Ureter (tissue), 1 donor: ENCODE results near the gene GRM4. TPM values are rescaled to one million over a fixed set of nuclear protein-coding genes. Genes with fewer than 3 reads are reported as not detected.

Source experiments
- DNase-seq: peaks from one replicate; pipeline ENCODE4 v3.0.0-alpha.2; 2020; ENCODE audit warnings: low spot score
- total RNA-seq: library from RNA; stranded (reverse); gene quantifications from one replicate; pipeline ENCODE4 v1.2.4, GENCODE V29; 2023
- donor health status: DM: yes; HTN: yes; CAD: no.

The GRM4 gene
- total RNA-seq, 1 donor from 2014 or later = 0.21 TPM

DNA sequence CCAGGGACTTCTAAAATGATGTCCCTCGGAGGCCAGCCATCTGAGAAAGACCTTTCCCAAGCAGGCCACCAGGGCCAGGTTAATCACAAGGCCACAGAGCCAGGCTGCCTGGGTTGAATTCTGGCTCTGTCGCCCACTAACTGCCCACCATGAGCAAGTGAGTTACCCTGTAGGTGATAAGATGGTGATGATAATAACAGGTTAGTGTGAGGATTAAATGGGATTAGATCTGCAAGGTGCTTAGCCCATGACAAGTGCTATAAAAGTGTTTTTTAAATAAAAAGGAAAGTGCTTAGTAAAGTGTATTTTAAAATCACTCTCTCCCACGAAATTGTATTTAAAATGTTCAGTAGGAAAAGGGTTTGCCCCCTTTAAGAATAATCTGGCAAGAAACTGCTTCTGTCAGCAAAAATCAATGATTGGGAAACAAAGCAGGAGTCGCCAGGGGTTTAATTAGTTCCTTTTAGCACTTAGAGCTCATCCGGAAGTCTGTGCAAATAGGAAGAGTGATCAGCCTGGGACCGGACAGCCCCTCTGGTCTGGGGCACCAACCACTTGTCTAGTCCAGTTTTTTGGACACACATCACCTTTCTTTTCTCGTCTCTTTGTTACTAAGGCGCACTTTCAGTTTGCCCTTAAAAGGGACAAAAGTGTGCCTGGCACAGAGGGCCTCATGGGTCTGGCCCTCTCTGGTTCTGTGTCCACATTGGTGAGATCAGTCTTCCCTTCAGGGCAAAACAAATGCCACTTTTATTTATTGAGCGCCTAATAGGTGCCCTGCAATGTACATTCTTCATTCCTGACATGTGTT, 150.4 kb downstream of the GRM4 start:
- DNase-seq = no peak

DNA sequence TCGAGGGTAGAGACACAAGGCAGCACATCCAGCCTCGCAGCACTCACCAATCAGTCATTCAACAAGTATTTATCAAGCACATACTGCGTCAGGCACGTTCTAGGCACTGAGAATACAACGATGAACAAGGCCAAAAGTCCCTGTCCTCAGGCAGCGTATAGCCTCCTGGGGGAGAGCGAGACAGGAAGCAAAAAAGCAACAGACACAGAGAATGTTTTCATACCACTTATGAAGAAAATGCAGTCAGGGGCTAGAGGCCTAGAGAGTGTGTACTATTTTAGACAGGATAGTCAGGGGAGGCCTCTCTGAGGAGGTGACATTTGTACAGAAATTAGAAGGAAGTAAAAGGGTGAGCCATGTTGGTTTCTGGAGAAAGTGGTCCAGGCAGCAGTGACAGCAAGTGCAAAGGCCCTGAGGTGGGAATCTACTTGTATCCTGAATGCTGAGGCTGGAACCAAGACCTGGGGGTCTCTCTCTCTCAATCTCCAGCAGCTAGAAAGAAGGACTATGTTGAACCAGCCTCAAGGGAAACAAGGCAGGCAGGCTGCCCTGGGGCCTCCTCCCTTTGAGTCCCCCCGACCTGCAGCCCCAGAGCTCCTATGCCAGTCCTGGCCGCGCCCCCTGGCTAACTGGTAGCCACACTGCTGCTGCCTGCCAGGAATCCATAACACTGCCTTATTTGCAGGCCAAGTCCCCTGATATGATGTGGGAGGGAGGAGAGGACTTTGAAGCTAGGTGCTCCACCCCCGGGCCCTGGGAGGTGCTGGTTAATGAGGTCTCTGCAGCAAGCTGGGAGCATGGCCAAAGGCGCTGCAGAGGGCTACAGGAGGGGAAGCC, 151.2 kb downstream of the GRM4 start:
- DNase-seq = no peak

DNA sequence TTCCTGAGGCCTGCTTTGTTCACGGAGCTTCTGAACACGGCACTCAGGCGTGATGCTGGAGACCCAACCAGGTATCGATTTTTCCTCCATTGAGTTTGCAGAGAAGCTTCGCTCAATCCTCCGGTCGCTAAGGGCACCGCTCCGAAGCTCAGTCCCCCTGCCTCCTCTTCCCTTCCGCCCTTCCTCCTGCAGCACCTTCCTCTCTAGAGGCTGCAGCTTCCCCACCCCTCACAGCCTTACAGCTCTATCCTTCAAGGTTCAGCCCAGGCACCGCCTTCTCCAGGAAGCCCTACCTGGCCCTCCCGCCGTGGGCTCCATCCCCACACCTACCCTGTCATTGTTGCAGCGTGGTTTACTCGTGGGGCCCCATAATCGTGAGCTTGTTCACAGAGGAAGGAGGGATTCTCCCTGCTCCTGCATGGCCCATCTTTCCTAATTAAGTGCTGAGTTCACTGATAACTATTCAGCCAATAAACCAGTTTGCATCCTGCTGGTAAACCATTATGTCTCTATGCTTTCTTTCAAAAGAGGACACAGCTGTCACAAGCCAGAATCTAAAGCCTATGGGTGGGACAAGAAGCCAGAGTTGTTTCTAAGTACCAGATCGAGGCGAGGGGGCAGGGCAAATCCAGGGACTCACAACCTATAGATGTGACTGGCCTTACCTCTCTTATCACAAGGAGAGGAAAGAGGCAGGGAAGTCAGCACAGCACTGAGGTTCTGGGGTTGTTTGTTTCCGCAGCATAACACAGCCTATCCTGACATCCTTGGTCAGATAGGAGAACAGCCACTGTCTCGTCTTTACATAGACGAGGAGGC, 152.0 kb downstream of the GRM4 start:
- no peak for DNase-seq

DNA sequence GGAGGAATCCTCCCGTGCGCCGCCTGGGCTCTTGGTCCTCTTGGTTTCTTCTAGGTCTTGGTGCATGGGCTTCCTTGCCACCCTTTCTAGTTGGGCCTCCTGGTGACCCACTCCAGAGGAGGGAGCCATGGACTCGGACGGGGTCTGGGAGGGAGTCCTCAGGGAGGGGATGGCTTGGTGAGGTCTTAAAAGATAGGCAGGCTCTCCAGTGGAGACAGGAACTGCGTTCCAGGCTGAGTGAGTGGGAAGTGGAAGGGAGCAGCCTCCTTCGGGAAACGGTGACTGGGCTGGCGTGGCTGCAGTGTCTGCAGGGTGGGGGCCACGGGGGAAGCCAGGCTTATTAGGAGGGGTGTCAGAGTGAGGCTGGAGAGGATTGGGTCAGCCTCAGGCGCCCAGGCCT, 152.8 kb downstream of the GRM4 start:
- DNase-seq = no peak

DNA sequence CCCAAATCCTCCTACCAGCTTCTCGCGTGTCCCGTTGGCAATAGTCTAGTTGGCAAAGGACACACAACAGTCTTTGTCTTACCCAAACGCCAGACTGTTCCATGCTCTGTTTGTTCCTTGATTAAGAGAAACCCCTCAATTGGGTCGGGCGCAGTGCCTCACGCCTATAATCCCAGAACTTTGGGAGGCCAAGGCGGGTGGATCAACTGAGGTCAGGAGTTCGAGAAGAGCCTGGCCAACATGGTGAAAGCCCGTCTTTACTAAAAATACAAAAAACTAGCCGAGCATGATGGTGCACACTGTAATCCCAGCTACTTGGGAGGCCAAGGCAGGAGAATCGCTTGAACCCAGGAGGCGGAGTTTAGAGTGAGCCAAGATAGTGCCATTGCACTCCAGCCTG, 153.7 kb downstream of the GRM4 start:
- DNase-seq = no peak

DNA sequence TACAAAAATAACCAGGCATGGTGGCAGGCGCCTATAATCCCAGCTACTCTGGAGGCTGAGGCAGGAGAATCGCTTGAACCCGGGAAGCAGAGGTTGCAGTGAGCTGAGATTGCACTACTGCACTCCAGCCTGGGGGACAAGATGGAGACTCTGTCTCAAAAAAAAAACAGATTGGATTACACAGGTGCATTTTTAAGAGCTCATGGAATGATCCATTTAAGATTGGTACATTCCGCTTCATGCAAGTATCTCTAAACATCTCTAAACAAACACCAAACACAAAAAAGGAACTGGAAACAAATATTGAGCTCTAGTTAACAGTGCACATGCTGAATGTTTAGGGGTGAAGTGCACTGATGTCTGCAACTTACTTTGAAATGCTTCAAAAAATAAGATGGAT, 154.3 kb downstream of the GRM4 start:
- DNase-seq = no peak

DNA sequence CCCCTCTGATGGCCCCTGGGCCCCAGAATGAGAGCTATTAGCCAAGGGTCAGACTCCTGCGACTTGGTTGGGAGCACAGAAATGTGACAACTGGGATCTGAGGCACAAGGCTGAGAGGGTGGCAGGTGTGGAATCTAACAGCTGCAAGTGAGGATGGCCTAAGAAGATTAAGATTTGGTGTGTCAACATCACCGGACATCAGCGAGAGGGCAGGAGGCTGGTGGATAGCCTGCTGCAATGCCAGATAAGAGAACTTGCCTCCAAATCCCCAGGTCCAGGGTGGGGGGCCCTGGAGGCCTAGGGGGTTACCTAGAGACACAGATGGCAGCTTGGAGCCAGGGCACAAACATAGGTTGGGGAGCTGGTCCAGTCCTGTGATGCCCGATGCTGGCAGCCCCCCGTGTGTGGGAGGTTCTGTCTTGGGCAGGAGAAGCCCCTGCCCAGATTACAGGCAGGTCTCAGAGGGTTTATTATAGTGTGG, 155.8 kb downstream of the GRM4 start:
- peak; percentile 29 for DNase-seq

DNA sequence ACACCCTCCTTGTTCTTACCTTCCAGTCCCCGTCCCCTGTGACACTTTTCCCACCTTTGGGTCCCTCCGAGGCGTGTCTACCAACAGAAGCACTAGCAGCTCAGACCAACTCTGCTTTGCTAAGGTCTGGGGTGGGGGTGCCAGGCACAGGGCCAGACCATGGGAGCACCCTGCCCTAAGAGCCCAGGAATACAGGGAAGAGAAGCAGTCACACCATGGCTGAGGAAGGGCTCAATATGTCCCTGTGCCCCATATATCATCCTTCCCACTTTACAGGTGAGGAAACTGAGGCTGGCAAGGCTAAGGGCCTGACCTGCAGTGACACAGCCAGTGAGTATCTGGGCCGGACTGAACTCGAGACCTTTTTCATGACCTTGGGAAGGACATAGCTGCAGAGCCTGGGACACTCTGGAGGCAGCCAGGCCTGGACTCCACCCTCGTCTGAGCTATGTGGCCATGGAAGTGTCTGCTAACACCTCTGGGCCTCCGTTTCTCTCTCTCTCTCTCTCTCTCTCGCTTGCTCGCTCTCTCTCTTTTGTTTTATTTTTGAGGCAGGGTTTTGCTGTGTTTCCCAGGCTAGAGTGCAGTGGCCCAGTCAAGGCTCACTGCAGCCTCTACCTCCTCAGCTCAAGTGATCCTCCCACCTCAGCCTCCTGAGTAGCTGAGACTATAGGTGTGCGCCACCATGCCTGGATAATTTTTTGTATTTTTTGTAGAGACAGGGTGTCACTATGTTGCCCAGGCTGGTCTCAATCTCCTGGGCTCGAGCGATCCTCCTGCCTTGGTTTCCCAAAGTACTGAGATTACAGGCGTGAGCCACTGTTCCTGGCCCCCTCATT, 156.7 kb downstream of the GRM4 start:
- DNase-seq = peak; percentile 23

DNA sequence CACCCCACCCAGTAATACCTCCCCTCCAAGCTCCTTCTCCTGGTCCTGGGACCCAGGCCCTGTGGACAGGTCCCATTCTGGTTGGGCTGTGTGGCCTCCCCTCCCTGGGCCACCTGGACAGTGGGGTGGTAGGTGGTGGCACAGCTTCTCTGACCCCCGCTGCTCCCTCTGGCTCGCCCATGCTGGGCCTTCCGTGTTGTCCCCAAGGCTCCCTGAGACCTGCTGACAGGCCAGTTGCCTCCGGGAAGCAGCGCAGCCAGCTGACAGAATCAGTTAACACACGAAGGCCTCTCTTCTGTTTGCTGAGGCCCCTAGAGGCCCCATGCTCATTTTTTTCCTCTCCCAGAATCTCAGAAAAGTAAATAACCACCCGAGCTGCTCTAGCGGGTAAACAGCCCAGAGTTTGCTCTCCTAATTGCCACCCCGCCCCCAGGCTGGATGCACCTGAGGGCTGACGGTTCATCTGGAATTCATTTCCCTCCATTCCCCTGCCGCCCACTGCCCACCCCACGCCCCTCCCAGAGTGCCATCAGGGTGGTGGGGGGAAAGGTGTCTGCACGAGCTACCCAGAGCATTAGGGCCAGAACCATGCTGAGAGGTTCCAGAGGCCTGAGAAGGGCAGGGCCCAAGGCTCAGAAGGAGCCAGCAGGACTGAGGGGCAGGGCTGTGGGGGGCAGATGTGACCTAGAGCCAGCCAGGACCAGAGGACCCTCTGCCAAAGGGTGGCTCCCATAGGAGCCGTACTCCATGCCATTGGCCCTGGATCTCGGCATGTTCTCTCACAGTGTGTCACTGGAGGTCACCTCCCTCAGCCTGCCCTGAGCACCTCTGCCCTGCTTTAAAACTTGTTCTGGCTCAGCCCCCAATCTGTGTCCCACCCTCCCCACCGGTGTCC, 157.5 kb downstream of the GRM4 start:
- DNase-seq = peak; percentile 47

DNA sequence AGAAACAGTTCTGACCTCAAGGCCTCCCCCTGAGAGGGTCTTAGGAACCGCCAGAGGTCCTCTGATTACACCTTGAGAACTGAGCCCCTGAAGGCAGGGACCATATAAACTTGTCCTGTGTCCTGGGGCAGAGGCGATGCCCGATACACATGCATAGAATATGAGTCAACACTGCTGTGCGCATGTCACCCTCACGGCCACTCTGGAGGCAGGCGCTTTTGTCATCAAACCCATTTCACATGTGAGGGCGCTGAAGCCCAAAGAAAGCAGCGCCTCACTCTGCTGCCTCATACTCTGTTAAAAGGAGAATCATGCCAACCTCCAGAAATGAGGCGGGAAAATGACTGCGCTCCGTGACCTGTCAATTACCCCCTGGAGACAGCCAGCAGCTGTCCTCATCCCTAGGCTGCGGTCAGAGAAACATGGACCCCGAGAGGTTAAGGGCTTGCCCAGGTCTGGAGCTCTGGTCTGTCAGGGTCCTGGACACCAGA, 158.3 kb downstream of the GRM4 start:
- DNase-seq = peak; percentile 42

DNA sequence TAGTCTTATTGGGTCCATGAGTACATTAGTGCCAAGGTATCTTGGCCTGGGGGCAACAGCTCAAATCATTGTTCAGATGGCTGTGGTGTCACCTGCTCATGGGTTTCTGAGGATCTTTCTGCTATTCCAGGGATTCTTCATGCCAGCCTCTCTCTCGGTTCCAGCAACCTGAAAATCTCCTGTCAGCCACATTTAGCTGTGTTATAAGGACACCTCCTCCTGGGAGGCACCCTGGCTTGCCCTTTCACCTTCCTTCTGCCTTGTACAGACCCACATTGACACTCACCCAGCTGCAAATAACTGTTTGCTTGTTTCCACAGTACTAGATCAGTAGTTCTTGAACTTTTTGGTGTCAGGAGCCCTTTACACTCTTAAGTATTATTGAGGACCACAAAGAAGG, 159.9 kb downstream of the GRM4 start:
- no peak for DNase-seq

DNA sequence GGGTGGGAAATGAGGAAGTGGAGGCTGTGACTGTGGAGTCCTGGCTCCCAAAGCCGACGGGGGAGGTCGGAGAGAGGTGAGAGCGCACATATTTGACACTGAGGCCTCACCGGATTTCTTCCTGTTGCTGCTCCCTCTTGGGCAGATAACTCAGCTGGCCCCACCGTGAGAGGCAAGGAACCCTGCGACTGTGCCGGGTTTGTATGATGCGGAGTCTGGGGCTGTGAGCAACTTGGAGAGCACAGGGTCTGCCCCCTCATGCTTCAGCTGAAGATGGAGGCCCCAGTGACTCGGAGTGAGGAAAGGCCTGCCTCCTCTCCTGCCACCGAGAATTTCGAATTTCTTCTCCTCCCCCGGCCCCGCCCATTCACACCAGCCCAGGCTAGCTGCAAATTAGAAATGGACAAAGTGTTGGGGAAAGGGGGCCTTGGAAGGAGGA, 160.6 kb downstream of the GRM4 start:
- no peak for DNase-seq

DNA sequence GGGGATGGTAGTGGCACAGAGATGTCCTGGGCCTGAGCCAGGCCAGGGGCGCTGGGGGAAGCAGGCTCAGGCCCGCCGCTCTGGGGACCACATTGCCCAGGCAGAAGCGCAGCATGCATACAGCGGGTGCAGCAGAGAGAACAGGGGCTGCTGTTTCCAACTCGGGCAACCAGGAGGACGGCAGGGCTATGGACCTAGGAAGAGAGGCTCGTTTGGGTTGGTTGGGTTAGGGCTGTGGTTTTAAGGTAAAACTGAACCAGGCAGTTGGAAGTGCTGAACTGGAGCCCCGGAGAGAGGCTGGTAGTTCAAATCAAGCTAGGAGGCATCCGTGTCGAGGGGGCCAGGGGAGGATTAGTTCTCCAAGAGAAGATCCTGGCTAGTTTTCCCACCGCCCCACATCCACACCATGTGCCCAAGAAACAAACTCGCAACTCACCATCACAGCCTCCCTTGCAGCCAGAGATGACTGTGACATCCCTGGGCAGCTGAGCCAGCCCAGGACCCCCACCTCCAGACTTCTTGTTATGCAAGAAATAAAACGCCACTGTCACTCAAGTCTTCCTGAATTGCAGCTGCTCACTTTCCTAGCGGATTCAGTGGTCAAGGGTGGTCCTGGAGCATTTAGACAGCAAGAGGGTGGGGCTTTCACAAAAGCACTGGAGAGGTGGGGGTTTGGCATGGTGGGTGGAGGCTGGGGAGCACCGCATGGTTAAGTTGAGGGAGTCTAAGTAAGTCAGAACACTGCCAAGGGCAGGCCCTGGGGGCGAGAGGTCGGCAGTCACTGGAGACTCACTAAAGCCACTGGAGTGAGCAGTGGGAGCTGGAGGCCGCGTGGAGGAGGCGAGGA, 161.2 kb downstream of the GRM4 start:
- DNase-seq = no peak

DNA sequence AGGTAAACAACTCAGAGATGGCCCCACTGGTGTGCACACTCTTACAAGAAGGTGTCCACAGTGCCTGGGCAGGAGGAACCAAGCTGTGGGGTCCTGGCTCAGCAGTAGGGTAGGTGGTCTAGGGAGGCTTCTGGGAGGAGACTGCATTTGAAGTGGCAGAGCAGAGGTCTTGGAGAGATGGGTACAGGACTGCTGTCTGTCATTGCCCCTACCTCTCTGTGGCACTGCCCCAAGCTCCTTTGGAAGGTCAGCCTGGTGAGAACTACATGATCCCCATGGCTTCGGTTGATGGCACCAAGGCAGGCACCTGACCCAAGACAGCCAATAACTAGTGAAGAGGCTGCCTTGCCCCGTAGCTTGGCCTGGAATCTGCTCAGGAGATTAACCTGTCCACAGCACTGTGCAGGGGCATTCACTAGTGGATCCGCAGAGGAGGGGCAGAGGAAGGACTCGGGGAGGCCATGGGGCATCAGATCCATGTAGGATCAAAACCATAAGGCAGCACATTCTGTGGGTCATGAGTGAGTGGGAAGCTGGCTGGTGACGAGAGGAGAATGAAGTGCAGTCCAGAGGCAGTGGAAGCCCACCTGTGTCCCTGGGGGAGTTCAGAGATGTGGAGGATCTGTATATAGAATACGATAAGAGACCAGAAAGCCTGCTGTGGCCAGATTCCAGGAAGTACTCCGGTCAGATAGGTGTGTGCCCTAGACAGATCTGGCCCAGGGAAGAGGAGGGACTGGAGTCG, 162.0 kb downstream of the GRM4 start:
- DNase-seq = no peak

DNA sequence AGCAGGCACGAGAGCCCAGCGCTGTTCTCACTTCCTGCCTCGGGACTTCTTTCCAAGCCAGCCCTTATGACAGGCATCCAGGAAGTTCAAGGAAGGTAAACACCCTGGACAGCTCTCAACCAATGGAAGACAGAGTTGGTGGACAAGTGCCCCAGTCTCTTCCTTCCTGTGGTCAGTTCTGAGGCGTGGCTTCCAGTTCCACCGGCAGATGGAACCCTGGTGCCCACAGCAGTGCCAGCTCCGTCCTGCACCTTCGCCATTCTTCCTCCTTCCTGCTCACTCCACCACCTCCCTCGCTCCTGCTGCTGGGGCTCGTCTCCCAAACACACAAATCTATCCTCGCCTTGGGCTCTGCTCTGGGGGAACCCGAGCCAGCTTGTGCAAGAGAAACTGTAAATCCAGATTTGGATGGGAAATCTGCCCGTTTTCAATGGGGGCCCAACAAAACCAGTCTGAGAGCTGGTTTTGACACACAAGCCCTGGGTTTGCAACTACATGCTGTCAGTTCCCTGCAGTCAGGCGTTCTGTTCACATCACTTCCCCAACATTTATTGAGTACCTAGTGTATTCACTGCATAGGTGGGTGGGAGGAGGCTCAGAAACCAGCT, 162.7 kb downstream of the GRM4 start:
- DNase-seq = peak; percentile 66

DNA sequence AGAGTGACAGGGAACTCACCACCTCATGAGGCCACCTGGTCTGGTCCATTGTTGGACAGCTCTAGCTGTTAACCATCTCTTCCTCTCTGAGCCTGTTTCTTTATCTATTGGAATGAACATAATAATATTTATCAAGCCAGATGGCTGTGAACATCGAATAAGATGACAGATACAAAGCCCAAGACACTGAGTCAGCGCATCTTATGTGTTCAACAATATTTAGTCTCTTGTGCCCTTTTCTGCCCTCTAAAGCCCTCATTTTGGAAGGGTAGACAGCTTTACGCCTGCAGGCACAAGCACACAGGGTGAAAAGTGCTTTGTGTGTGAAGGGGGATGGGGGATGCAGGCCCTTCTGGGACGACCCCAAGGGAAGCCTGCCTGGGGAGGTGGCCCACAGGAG, 164.0 kb downstream of the GRM4 start:
- DNase-seq = no peak

DNA sequence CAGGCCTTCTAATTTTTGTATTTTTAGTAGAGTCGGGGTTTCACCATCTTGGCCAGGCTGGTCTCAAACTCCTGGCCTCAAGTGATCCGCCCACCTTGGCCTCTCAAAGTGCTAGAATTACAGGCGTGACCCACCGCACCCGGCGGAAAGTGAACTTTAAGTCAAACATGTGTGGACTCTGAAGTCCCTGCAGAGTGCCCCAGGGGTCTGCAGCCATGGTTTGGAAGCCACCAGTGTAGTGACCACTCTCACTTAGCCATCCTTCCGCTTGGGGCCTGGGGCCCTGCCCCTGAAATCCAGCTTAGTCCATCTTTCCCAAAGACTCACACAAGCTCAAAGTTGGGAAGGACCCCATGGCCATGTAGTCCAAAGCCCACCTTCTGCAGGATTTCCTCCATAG, 164.5 kb downstream of the GRM4 start:
- peak; percentile 17 for DNase-seq
